ENCODE data around the gene OAS3.

DNA sequence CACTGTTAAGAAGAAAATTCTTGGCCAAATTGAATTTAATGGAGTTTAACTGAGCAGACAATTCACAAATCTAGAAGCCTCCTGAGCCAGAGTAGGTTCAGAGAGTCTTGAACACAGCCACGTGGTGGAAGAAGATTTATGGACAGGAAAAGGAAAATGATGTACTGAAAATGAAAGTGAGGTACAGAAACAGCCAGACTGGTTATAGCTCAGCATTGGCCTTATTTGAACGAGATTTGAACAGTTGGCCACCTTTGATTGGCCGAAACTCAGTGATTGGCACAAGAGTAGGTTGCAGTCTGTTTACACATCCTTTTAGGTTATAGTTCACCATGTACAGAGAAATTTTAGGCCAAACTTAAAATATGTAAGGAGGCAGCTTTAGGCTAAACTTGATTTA is 50.0 kb downstream of the OAS3 start:
- no peak for TF ChIP-seq EZH2 (IDR thresholded peaks at IDR 0.05; ENCODE audit: borderline replicate concordance, low read depth, low read length, poor library complexity, severe bottlenecking)
- TF ChIP-seq, protein P1, sequence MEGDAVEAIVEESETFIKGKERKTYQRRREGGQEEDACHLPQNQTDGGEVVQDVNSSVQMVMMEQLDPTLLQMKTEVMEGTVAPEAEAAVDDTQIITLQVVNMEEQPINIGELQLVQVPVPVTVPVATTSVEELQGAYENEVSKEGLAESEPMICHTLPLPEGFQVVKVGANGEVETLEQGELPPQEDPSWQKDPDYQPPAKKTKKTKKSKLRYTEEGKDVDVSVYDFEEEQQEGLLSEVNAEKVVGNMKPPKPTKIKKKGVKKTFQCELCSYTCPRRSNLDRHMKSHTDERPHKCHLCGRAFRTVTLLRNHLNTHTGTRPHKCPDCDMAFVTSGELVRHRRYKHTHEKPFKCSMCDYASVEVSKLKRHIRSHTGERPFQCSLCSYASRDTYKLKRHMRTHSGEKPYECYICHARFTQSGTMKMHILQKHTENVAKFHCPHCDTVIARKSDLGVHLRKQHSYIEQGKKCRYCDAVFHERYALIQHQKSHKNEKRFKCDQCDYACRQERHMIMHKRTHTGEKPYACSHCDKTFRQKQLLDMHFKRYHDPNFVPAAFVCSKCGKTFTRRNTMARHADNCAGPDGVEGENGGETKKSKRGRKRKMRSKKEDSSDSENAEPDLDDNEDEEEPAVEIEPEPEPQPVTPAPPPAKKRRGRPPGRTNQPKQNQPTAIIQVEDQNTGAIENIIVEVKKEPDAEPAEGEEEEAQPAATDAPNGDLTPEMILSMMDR (conservative IDR thresholded peaks at IDR 0.05; ENCODE audit: low read depth, low read length) = no peak
